Esophagus squamous epithelium (tissue), 5 donors: Measurements from ENCODE around the gene ACTRT2. TPM values are rescaled to one million over a fixed set of nuclear protein-coding genes. Genes with fewer than 3 reads are reported as not detected.

ENCODE experiments used
- DNase-seq: peaks from one replicate; lab custom pipeline; 2025; lab: John Stamatoyannopoulos, UW
- H3K27ac ChIP-seq, 4 donors: fragments of 200-600 bp; sonication (generic); one replicate each; pipeline ENCODE4 v1.5.1; 2016 to 2019; ENCODE audit warnings: mild to moderate bottlenecking in 1 of 4
- H3K27me3 ChIP-seq, 4 donors: fragments of 200-600 bp; sonication (generic); 1 replicate in 3 of 4; 2 replicates in 1 of 4; pipeline versions ENCODE4 v1.5.1 to v1.6.0; 2017 to 2021; ENCODE audit warnings: antibody characterized with exemption in 1 of 4
- H3K36me3 ChIP-seq, 3 donors: fragments of 200-600 bp; sonication (generic); one replicate each; pipeline ENCODE4 v1.5.1; 2016 to 2019
- H3K4me1 ChIP-seq, 3 donors: fragments of 200-600 bp; sonication (generic); one replicate each; pipeline ENCODE4 v1.5.1; 2017 to 2019
- H3K4me3 ChIP-seq, 4 donors: fragments of 200-600 bp; sonication (generic); 1 replicate in 3 of 4; 2 replicates in 1 of 4; pipeline ENCODE4 v1.5.1; 2016 to 2019; ENCODE audit warnings: mild to moderate bottlenecking in 2 of 4, moderate library complexity in 1 of 4
- H3K9me3 ChIP-seq, 3 donors: fragments of 200-600 bp; sonication (generic); one replicate each; pipeline ENCODE4 v1.5.1; 2016 to 2019
- POLR2A ChIP-seq, 4 donors: fragments of 450-650 bp; IDR thresholded peaks; one replicate each; pipeline ENCODE4 v1.6.1; 2017; ENCODE audit warnings: antibody characterized with exemption in 4 of 4, mild to moderate bottlenecking in 4 of 4, moderate library complexity in 3 of 4
- WGBS, 2 donors: methylation state at CpG; one replicate each; pipeline ENCODE4 v1.1.5; 2018; 5-methylcytosine and 5-hydroxymethylcytosine counted together
- intact Hi-C: fragments of 100-400 bp; cut with DNase I; formaldehyde crosslinking; loops from one replicate; pipeline ENCODE4 v1.15.0; 2022
- total RNA-seq, 4 donors: library from RNA; depleted of rRNA; stranded (reverse); fragments of >200 nt; gene quantifications; one replicate each; pipeline ENCODE4 v1.1.0, GENCODE V29; 2016
- TF ChIP-seq, protein P1 (sequence below), 6 experiments: fragments of 450-650 bp in 4 of 6; fragments of 200-600 bp in 2 of 6; sonication (generic) in 2 of 6; IDR thresholded peaks; one replicate each; pipeline ENCODE4 v1.5.1; 2016 to 2019; ENCODE audit warnings: antibody characterized with exemption in 6 of 6, mild to moderate bottlenecking in 4 of 6, moderate library complexity in 4 of 6
- donor health status: DM: yes; HTN: yes; CAD: no.

ACTRT2 gene
- total RNA-seq, 4 donors from 2014 or later, result not detected

DNA sequence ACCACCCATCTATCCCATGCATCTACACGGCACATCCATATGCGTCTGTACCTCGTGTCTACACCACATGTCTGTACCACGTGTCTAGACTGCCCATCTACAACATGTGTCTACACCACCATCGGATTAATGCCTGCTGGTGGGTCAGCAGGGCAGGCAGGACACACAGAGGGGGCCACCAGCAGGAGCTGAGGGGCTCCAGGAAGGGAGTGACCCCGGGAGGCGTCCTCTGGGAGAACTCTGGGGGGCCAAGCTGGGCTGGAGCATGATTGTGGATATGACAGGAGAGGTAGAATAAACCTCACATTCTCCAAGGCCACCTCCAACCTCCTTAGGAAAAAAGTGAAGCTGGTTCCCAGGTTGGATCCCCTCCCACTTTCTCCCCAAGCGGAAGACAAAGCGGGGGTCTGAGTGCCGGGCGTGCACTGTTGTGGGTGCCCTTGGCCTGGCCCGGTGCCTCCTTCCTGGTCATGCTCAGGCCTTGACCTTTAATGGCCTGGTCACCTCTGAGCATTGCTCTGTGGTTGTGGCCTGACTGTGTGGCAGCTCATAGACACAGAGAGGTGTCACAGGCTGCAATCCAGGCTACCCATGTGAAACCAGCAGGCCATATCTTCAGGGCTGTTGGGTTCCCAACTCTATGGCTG lies 881 bp upstream of the ACTRT2 start:
- H3K4me3 ChIP-seq, result no peak overlapping the region
- no peaks in the 10 kb centered on the region for H3K36me3 ChIP-seq
- no peak for TF ChIP-seq POLR2A (IDR thresholded peaks at IDR 0.05)
- TF ChIP-seq, protein P1, sequence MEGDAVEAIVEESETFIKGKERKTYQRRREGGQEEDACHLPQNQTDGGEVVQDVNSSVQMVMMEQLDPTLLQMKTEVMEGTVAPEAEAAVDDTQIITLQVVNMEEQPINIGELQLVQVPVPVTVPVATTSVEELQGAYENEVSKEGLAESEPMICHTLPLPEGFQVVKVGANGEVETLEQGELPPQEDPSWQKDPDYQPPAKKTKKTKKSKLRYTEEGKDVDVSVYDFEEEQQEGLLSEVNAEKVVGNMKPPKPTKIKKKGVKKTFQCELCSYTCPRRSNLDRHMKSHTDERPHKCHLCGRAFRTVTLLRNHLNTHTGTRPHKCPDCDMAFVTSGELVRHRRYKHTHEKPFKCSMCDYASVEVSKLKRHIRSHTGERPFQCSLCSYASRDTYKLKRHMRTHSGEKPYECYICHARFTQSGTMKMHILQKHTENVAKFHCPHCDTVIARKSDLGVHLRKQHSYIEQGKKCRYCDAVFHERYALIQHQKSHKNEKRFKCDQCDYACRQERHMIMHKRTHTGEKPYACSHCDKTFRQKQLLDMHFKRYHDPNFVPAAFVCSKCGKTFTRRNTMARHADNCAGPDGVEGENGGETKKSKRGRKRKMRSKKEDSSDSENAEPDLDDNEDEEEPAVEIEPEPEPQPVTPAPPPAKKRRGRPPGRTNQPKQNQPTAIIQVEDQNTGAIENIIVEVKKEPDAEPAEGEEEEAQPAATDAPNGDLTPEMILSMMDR (IDR thresholded peaks at IDR 0.05), result no peak
- H3K27me3 ChIP-seq, result peaks cover 0 to 68% (median 0%) of the 10 kb centered on the region in 4 donors
- no peak overlapping the region for H3K27ac ChIP-seq
- H3K9me3 ChIP-seq, result no peaks in the 10 kb centered on the region
- DNase-seq, result no peak
- H3K4me1 ChIP-seq, result no peaks in the 10 kb centered on the region
- intact Hi-C loops, result no loop called here
- 81 to 86% methylated on average over 12 of the region's 12 CpGs for WGBS, 2 donors

DNA sequence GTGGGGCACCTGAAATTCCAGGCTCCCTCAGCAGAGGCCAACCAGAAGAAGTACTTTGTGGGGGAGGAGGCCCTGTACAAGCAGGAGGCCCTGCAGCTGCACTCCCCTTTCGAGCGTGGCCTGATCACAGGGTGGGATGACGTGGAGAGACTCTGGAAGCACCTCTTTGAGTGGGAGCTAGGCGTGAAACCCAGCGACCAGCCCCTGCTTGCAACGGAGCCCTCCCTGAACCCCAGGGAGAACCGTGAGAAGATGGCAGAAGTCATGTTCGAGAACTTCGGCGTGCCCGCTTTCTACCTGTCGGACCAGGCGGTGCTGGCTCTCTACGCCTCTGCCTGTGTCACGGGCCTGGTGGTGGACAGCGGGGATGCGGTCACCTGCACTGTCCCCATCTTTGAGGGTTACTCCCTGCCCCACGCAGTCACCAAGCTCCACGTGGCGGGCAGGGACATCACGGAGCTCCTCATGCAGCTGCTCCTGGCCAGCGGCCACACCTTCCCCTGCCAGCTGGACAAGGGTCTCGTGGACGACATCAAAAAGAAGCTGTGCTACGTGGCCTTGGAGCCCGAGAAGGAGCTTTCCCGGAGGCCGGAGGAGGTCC lies 634 bp downstream of the ACTRT2 start:
- no peaks in the 10 kb centered on the region for H3K4me1 ChIP-seq
- no peaks in the 10 kb centered on the region for H3K9me3 ChIP-seq
- WGBS, 2 donors, result 92 to 94% methylated on average over 9 to 15 of the region's 28 CpGs
- intact Hi-C loops, result no loop called here
- TF ChIP-seq, protein P1 (IDR thresholded peaks at IDR 0.05), result no peak
- TF ChIP-seq POLR2A (IDR thresholded peaks at IDR 0.05), result no peak
- DNase-seq, result no peak
- H3K4me3 ChIP-seq, result no peak overlapping the region
- peaks cover 0 to 61% (median 0%) of the 10 kb centered on the region in 4 donors for H3K27me3 ChIP-seq
- no peaks in the 10 kb centered on the region for H3K36me3 ChIP-seq
- H3K27ac ChIP-seq, result no peak overlapping the region

GRCh38 chr1:3022511-3022973 lies 1.3 kb downstream of the ACTRT2 start:
- Histone ChIP-seq H3K36me3 (no peaks in the 10 kb centered on the region), H3K27me3 (peaks cover 0 to 61% (median 0%) of the 10 kb centered on the region in 4 donors), H3K4me1 (no peaks in the 10 kb centered on the region), H3K9me3 (no peaks in the 10 kb centered on the region), H3K27ac (no peak overlapping the region), H3K4me3 (no peak overlapping the region)
- 79 to 94% methylated on average over 9 to 10 of the region's 18 CpGs for WGBS, 2 donors
- TF ChIP-seq, protein P1 (IDR thresholded peaks at IDR 0.05), result no peak
- no peak for TF ChIP-seq POLR2A (IDR thresholded peaks at IDR 0.05)
- no peak for DNase-seq
- intact Hi-C loops, result no loop called here

- TF ChIP-seq, protein P1 (IDR thresholded peaks at IDR 0.05), result no peak
- TF ChIP-seq POLR2A (IDR thresholded peaks at IDR 0.05), result no peak
- WGBS, 2 donors, result 20 to 67% methylated on average over 1 to 12 of the region's 14 CpGs
- DNase-seq, result no peak
- Histone ChIP-seq H3K4me3 (no peak overlapping the region), H3K4me1 (no peaks in the 10 kb centered on the region), H3K27me3 (peaks cover 0 to 61% (median 0%) of the 10 kb centered on the region in 4 donors), H3K27ac (no peak overlapping the region), H3K9me3 (no peaks in the 10 kb centered on the region), H3K36me3 (no peaks in the 10 kb centered on the region)
- intact Hi-C loops, result no loop called here
Measured at GRCh38 chr1:3022976-3023375, 1.7 kb downstream of the ACTRT2 start.

- TF ChIP-seq, protein P1 (IDR thresholded peaks at IDR 0.05), result no peak
- TF ChIP-seq POLR2A (IDR thresholded peaks at IDR 0.05), result no peak
- Histone ChIP-seq H3K9me3 (no peaks in the 10 kb centered on the region), H3K36me3 (no peaks in the 10 kb centered on the region), H3K27me3 (peaks cover 0 to 61% (median 2%) of the 10 kb centered on the region in 4 donors), H3K4me3 (no peak overlapping the region), H3K27ac (no peak overlapping the region), H3K4me1 (no peaks in the 10 kb centered on the region)
- DNase-seq, result no peak
- intact Hi-C loops, result no loop called here
- 78 to 81% methylated on average over 9 of the region's 9 CpGs for WGBS, 2 donors
Measured at GRCh38 chr1:3024019-3024418, 2.8 kb downstream of the ACTRT2 start.
